ENCODE data around the gene TCP11L1. TPM values are rescaled to one million over a fixed set of nuclear protein-coding genes. Genes with fewer than 3 reads are reported as not detected.
"Not testable (repeated sequence)": the region's sequence is repeated elsewhere in the genome, so short reads cannot be mapped to it uniquely, and the experiment has no call there.

TCP11L1 gene
- total RNA-seq, 1 experiment from 2014 or later = 37.5 TPM

- peak; percentile 59 for DNase-seq (ENCODE audit: low read depth)
Observed at GRCh38 chr11:33065445-33066178, 26.2 kb downstream of the TCP11L1 start.

GRCh38 chr11:33067294-33067693 lies 27.9 kb downstream of the TCP11L1 start:
- DNase-seq (ENCODE audit: low read depth) = no peak

GRCh38 chr11:33068611-33069340 lies 29.4 kb downstream of the TCP11L1 start:
- DNase-seq (ENCODE audit: low read depth) = no peak

- no peak for DNase-seq (ENCODE audit: low read depth)
Observed at GRCh38 chr11:33072465-33072864, 33.1 kb downstream of the TCP11L1 start.

- DNase-seq (ENCODE audit: low read depth) = no peak
Observed at GRCh38 chr11:33083918-33084317, 44.5 kb downstream of the TCP11L1 start.

- DNase-seq (ENCODE audit: low read depth) = no peak
Observed at GRCh38 chr11:33086017-33086416, 46.6 kb downstream of the TCP11L1 start.

- peak; percentile 48 for DNase-seq (ENCODE audit: low read depth)
Observed at GRCh38 chr11:33089776-33090175, 50.4 kb downstream of the TCP11L1 start.

- no peak for DNase-seq (ENCODE audit: low read depth)
Observed at GRCh38 chr11:33094157-33094556, 54.8 kb downstream of the TCP11L1 start.

GRCh38 chr11:33103836-33104235 lies 64.5 kb downstream of the TCP11L1 start:
- DNase-seq (ENCODE audit: low read depth) = no peak

- no peak for DNase-seq (ENCODE audit: low read depth)
Observed at GRCh38 chr11:33109294-33109895, 70.0 kb downstream of the TCP11L1 start.

- DNase-seq (ENCODE audit: low read depth) = peak; percentile 43
Observed at GRCh38 chr11:33110083-33110482, 70.7 kb downstream of the TCP11L1 start.

- DNase-seq (ENCODE audit: low read depth) = no peak
Observed at GRCh38 chr11:33116535-33116934, 77.2 kb downstream of the TCP11L1 start.

GRCh38 chr11:33122696-33123095 lies 83.3 kb downstream of the TCP11L1 start:
- not testable (repeated sequence) for DNase-seq (ENCODE audit: low read depth)

Other genes starting within 250 kb of the TCP11L1 start
- gene CCDC73, start 244.9 kb upstream of the TCP11L1 start, total RNA-seq (2014; rRNA removed) = not detected in 2 replicates
- 1.3 TPM in 2 replicates for gene PRRG4, start 209.6 kb upstream of the TCP11L1 start, total RNA-seq (2014; rRNA removed)
- 24.3 and 30.2 TPM in 2 replicates for gene QSER1, start 146.8 kb upstream of the TCP11L1 start, total RNA-seq (2014; rRNA removed)
- gene DEPDC7, start 23.7 kb upstream of the TCP11L1 start, total RNA-seq (2014; rRNA removed) = 49.0 and 53.8 TPM in 2 replicates
- gene CSTF3, start 121.9 kb downstream of the TCP11L1 start, total RNA-seq (2014; rRNA removed) = 29.2 and 35.3 TPM in 2 replicates
- gene HIPK3, start 217.8 kb downstream of the TCP11L1 start, total RNA-seq (2014; rRNA removed) = 39.6 and 52.4 TPM in 2 replicates

All from LHCN-M2 (cell line).